Right ventricle myocardium superior (tissue), 1 donor: ENCODE data around the gene INSC. TPM values are rescaled to one million over a fixed set of nuclear protein-coding genes. Genes with fewer than 3 reads are reported as not detected.

ENCODE experiments used
- ATAC-seq: fragments of 200-7000 bp; cut with Tn5 transposase; one replicate; pipeline ENCODE4 v1.9.1; 2020; ENCODE audit warnings: mild to moderate bottlenecking; ENCODE audit not compliant: poor library complexity
- DNase-seq: peaks from one replicate; pipeline ENCODE4 v3.0.0-alpha.2; 2020
- intact Hi-C: fragments of 100-400 bp; cut with DNase I; formaldehyde crosslinking; loops from one replicate; pipeline ENCODE4 v1.11.2; 2022
- total RNA-seq: library from RNA; stranded (reverse); fragmentation: NEBNext Ultra II Directional; extraction: Animal tissue kit (Norgen Biotek cat#: 25700); gene quantifications from one replicate; pipeline ENCODE4 v1.2.1, GENCODE V29; 2021
- donor health status: DM: no; HTN: yes; CAD: no; lungs with severe emphysema.

Gene INSC
- total RNA-seq, 1 donor from 2014 or later: 1.00 TPM

- ATAC-seq: peak; percentile 85
Observed at GRCh38 chr11:15199693-15200092, 85.0 kb downstream of the INSC start.

GRCh38 chr11:15200696-15201095 lies 86.0 kb downstream of the INSC start:
- ATAC-seq (no peak), DNase-seq (no peak)
- intact Hi-C loops: no loop called here

More at GRCh38 chr11:15199693-15200092, 85.0 kb downstream of the INSC start:
- intact Hi-C loops: no loop called here
- peak; percentile 64 for DNase-seq

- DNase-seq: no peak
- ATAC-seq: no peak
- intact Hi-C loops: no loop called here
Observed at GRCh38 chr11:15201586-15201985, 86.9 kb downstream of the INSC start.

GRCh38 chr11:15202626-15203025 lies 87.9 kb downstream of the INSC start:
- intact Hi-C loops: no loop called here

GRCh38 chr11:15204711-15205110 lies 90.0 kb downstream of the INSC start:
- intact Hi-C loops: no loop called here

More at GRCh38 chr11:15202626-15203025, 87.9 kb downstream of the INSC start:
- DNase-seq (no peak), ATAC-seq (no peak)

GRCh38 chr11:15206791-15207190 lies 92.1 kb downstream of the INSC start:
- ATAC-seq: no peak
- intact Hi-C loops: no loop called here
- no peak for DNase-seq

More at GRCh38 chr11:15204711-15205110, 90.0 kb downstream of the INSC start:
- DNase-seq: no peak
- no peak for ATAC-seq

- intact Hi-C loops: loop anchor here (2.0 kb wide), 1 partner anchor 108 kb away; no protein-coding TSS in a partner anchor
- ATAC-seq (peak; percentile 93), DNase-seq (peak; percentile 80)
Observed at GRCh38 chr11:15208378-15209222, 93.9 kb downstream of the INSC start.

- intact Hi-C loops: no loop called here
- DNase-seq: no peak
- ATAC-seq: no peak
Observed at GRCh38 chr11:15212876-15213275, 98.2 kb downstream of the INSC start.

- intact Hi-C loops: no loop called here
- DNase-seq: no peak
- no peak for ATAC-seq
Observed at GRCh38 chr11:15213471-15214231, 98.9 kb downstream of the INSC start.

GRCh38 chr11:15215005-15215404 lies 100.3 kb downstream of the INSC start:
- intact Hi-C loops: no loop called here
- ATAC-seq: no peak
- no peak for DNase-seq

- intact Hi-C loops: no loop called here
- DNase-seq (no peak), ATAC-seq (no peak)
Observed at GRCh38 chr11:15216678-15217077, 102.0 kb downstream of the INSC start.

- DNase-seq: no peak
- no peak for ATAC-seq
- intact Hi-C loops: no loop called here
Observed at GRCh38 chr11:15217416-15217815, 102.7 kb downstream of the INSC start.

GRCh38 chr11:15222777-15223176 lies 108.1 kb downstream of the INSC start:
- intact Hi-C loops: no loop called here
- ATAC-seq (no peak), DNase-seq (no peak)

- no peak for DNase-seq
- no peak for ATAC-seq
- intact Hi-C loops: no loop called here
Observed at GRCh38 chr11:15223318-15223717, 108.6 kb downstream of the INSC start.

GRCh38 chr11:15224466-15224865 lies 109.7 kb downstream of the INSC start:
- no peak for DNase-seq
- intact Hi-C loops: no loop called here
- ATAC-seq: no peak

GRCh38 chr11:15227011-15227410 lies 112.3 kb downstream of the INSC start:
- ATAC-seq (no peak), DNase-seq (no peak)
- intact Hi-C loops: no loop called here

GRCh38 chr11:15228331-15228849 lies 113.7 kb downstream of the INSC start:
- no peak for DNase-seq

GRCh38 chr11:15229069-15229468 lies 114.3 kb downstream of the INSC start:
- intact Hi-C loops: no loop called here
- ATAC-seq (no peak), DNase-seq (no peak)

More at GRCh38 chr11:15228331-15228849, 113.7 kb downstream of the INSC start:
- no peak for ATAC-seq
- intact Hi-C loops: no loop called here

- no peak for ATAC-seq
- DNase-seq: no peak
- intact Hi-C loops: no loop called here
Observed at GRCh38 chr11:15232496-15232895, 117.8 kb downstream of the INSC start.
